PC-3 (cell line): Measurements from ENCODE around the gene GP1BB. TPM values are rescaled to one million over a fixed set of nuclear protein-coding genes. Genes with fewer than 3 reads are reported as not detected.

Experiments used
- ATAC-seq: fragments of 200-7000 bp; cut with Tn5 transposase; 2 replicates; pipeline ENCODE4 v1.9.1; 2020; ENCODE audit warnings: mild to moderate bottlenecking, moderate library complexity
- BruUV-seq: library from RNA; stranded (reverse); fragments of 400-500 nt; replicated peaks from 2 replicates; lab custom pipeline; 2021; lab: Mats Ljungman, UMichigan
- CTCF ChIA-PET: fragments of 300-600 bp; sonication (Branson Sonifier 250); formaldehyde crosslinking; loops from one replicate; lab custom pipeline; 2022; ENCODE audit warnings: antibody characterized with exemption; lab: Charles Lee
- POLR2A ChIA-PET: fragments of 300-600 bp; sonication (Branson Sonifier 250); formaldehyde crosslinking; loops from one replicate; lab custom pipeline; 2022; ENCODE audit warnings: antibody characterized with exemption; ENCODE audit not compliant: unreplicated experiment; lab: Charles Lee
- DNase-seq: peaks from one replicate; pipeline ENCODE4 v3.0.0-alpha.2; 2015
- H2AFZ ChIP-seq: fragments of 300-600 bp; sonication (generic); 2 replicates; pipeline ENCODE4 v1.6.0; 2016; ENCODE audit warnings: antibody characterized with exemption, low read length
- H3F3A ChIP-seq: fragments of 300-600 bp; sonication (generic); one replicate; pipeline ENCODE4 v1.6.0; 2017; ENCODE audit warnings: antibody characterized with exemption, low read length, control low read depth, mild to moderate bottlenecking; ENCODE audit not compliant: unreplicated experiment
- H3K27ac ChIP-seq: fragments of 300-600 bp; sonication (generic); 2 replicates; pipeline ENCODE4 v1.5.1; 2016; ENCODE audit warnings: mild to moderate bottlenecking, low read length
- H3K27me3 ChIP-seq: fragments of 300-600 bp; sonication (generic); 2 replicates; pipeline ENCODE4 v1.6.1; 2016; ENCODE audit warnings: low read length, mixed read lengths
- H3K36me3 ChIP-seq: fragments of 300-600 bp; sonication (generic); 2 replicates; pipeline ENCODE4 v1.6.1; 2016; ENCODE audit warnings: low read depth, mixed run types, low read length, mixed read lengths
- H3K4me1 ChIP-seq: fragments of 300-600 bp; sonication (generic); 2 replicates; pipeline ENCODE4 v1.5.1; 2016; ENCODE audit warnings: low read length; ENCODE audit not compliant: insufficient read depth
- H3K4me2 ChIP-seq: fragments of 300-600 bp; sonication (generic); 2 replicates; pipeline ENCODE4 v1.6.0; 2016; ENCODE audit warnings: low read length
- H3K4me3 ChIP-seq: fragments of 300-600 bp; sonication (generic); 2 replicates; pipeline ENCODE4 v1.5.1; 2016; ENCODE audit warnings: mild to moderate bottlenecking, low read length, mixed read lengths
- H3K79me2 ChIP-seq: fragments of 300-600 bp; sonication (generic); 2 replicates; pipeline ENCODE4 v1.6.1; 2017; ENCODE audit warnings: low read length, mixed read lengths
- H3K9ac ChIP-seq: fragments of 300-600 bp; sonication (generic); 2 replicates; pipeline ENCODE4 v1.6.0; 2016; ENCODE audit warnings: mild to moderate bottlenecking, low read length
- H3K9me2 ChIP-seq: fragments of 300-600 bp; sonication (generic); replicated peaks from 2 replicates; pipeline ENCODE4 v1.6.1; 2016; ENCODE audit warnings: mixed run types, low read length, mixed read lengths
- H3K9me3 ChIP-seq: fragments of 300-600 bp; sonication (generic); 2 replicates; pipeline ENCODE4 v1.6.1; 2016; ENCODE audit warnings: low read length, mixed read lengths
- H4K20me1 ChIP-seq: fragments of 300-600 bp; sonication (generic); 2 replicates; pipeline ENCODE4 v1.6.1; 2016; ENCODE audit warnings: low read length, mixed read lengths
- CTCF ChIP-seq: fragments of 300-600 bp; sonication (generic); conservative IDR thresholded peaks from 2 replicates; pipeline ENCODE4 v1.5.1; 2017; ENCODE audit warnings: antibody characterized with exemption, low read depth, mild to moderate bottlenecking, low read length
- EZH2 ChIP-seq: fragments of 300-600 bp; sonication (generic); IDR thresholded peaks from one replicate; pipeline ENCODE4 v1.6.1; 2017; ENCODE audit warnings: antibody characterized with exemption, mild to moderate bottlenecking, low read length; ENCODE audit not compliant: unreplicated experiment
- EZH2phosphoT487 ChIP-seq: fragments of 300-600 bp; sonication (generic); IDR thresholded peaks from 2 replicates; pipeline ENCODE4 v1.6.1; 2018; ENCODE audit warnings: mild to moderate bottlenecking, antibody characterized with exemption, low read length, borderline replicate concordance
- intact Hi-C: fragments of 100-400 bp; cut with micrococcal nuclease; formaldehyde crosslinking; loops from 2 replicates; pipeline ENCODE4 v1.9.0; 2023
- total RNA-seq: library from RNA; depleted of rRNA; stranded (reverse); fragments of >200 nt; gene quantifications from 2 replicates; pipeline ENCODE4 v1.2.3, GENCODE V29; 2014

GP1BB gene
- total RNA-seq, 1 experiment from 2014 or later, result 0.80 TPM

DNA sequence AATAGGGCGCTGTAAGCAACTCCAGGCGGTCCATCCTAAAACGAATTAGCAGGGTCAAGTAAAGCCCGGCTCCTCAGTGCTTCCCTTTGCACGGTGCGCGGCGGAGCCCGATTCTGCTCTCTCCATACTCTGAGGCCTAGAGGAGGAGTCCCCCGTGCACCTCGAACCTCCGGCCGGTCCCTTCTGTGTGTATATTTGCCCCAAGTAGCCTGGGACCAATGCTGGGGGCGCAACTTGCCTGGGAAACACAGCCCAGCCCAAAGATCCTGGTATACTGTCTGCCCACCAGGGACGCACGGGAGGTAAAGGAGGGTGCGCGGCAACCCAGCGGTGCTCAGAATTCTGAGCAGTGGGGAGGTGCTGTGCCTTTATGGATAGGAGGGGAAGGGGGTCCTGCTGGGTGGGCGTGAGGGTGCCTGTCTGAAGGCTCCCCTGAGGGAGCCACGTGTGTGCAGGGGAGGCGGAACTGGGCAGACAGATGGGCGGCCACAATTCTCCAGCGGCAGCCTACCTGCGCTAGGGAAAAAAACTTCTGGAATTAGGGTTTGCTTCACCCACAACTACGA is 32.5 kb downstream of the GP1BB start:
- H3F3A ChIP-seq, result no peaks in the 10 kb centered on the region
- ChIA-PET POLR2A (interaction anchor here (0.5 kb wide), 1 partner anchor 99 kb away, joined by 3 read pairs; no protein-coding TSS in a partner anchor), CTCF (interaction anchor here (0.6 to 1.0 kb wide), 2 partner anchors 25 to 226 kb away, joined by 3 to 6 read pairs; no protein-coding TSS in a partner anchor)
- no peak overlapping the region for H3K9ac ChIP-seq
- no peaks in the 10 kb centered on the region for H3K36me3 ChIP-seq
- TF ChIP-seq CTCF (no peak), EZH2 (no peak), EZH2phosphoT487 (no peak)
- peak overlapping the region; percentile 62; the same call in 1 of the 2 replicates for H3K4me2 ChIP-seq
- no peaks in the 10 kb centered on the region for H3K79me2 ChIP-seq
- H3K9me3 ChIP-seq, result no peaks in the 10 kb centered on the region
- peaks cover 9% of the 10 kb centered on the region for H3K4me1 ChIP-seq
- BruUV-seq, result no TSS peak
- H3K4me3 ChIP-seq, result peak overlapping the region; percentile 50; the same call in 1 of the 2 replicates
- ATAC-seq (no peak), DNase-seq (no peak)
- H4K20me1 ChIP-seq, result no peaks in the 10 kb centered on the region
- H3K27me3 ChIP-seq, result no peaks in the 10 kb centered on the region
- H3K9me2 ChIP-seq, result no peaks in the 10 kb centered on the region
- H2AFZ ChIP-seq, result no peak overlapping the region
- no peak overlapping the region for H3K27ac ChIP-seq
- intact Hi-C loops, result no loop called here

- no peaks in the 10 kb centered on the region for H3K27me3 ChIP-seq
Observed at GRCh38 chr22:19756288-19757128, 33.2 kb downstream of the GP1BB start.

More at GRCh38 chr22:19756288-19757128, 33.2 kb downstream of the GP1BB start:
- no peaks in the 10 kb centered on the region for H4K20me1 ChIP-seq
- no peaks in the 10 kb centered on the region for H3K9me3 ChIP-seq
- peaks cover 5% of the 10 kb centered on the region for H3K79me2 ChIP-seq
- H3K4me1 ChIP-seq, result peaks cover 2% of the 10 kb centered on the region
- H3K9ac ChIP-seq, result no peak overlapping the region
- CTCF ChIA-PET, result interaction anchor here (0.6 to 1.0 kb wide), 2 partner anchors 26 to 227 kb away, joined by 3 to 6 read pairs; no protein-coding TSS in a partner anchor
- peak; percentile 70 for ATAC-seq
- peak overlapping the region; percentile 50 for H3K4me3 ChIP-seq
- intact Hi-C loops, result no loop called here
- DNase-seq, result peak; percentile 66
- no TSS peak for BruUV-seq
- H3K27ac ChIP-seq, result no peak overlapping the region
- TF ChIP-seq CTCF (peak; percentile 65), EZH2phosphoT487 (0 out of 2 replicates have a peak, but pooled peaks have one; percentile 26), EZH2 (no peak)
- H3K9me2 ChIP-seq, result no peaks in the 10 kb centered on the region
- peak overlapping the region; percentile 44 for H2AFZ ChIP-seq
- POLR2A ChIA-PET, result interaction anchor here (0.5 kb wide), 1 partner anchor 99 kb away, joined by 3 read pairs; no protein-coding TSS in a partner anchor
- H3F3A ChIP-seq, result no peaks in the 10 kb centered on the region
- H3K36me3 ChIP-seq, result no peaks in the 10 kb centered on the region
- H3K4me2 ChIP-seq, result peak overlapping the region; percentile 62
